Measurements from ENCODE around the gene TICRR.

TICRR gene

GRCh38 chr15:89669309-89669865 lies 94.1 kb downstream of the TICRR start:
- no peak overlapping the region for H3K4me3 ChIP-seq (ENCODE audit: low read length)
- peaks cover 13% of the 10 kb centered on the region for H3K4me1 ChIP-seq (ENCODE audit: insufficient read depth, low read length)
- H3K36me3 ChIP-seq (ENCODE audit: insufficient read depth, low read length) = no peaks in the 10 kb centered on the region
- H2AFZ ChIP-seq (ENCODE audit: low read depth, low read length) = no peak overlapping the region
- no peaks in the 10 kb centered on the region for H3K9me3 ChIP-seq (ENCODE audit: low read length)
- peaks cover 47% of the 10 kb centered on the region for H3K27me3 ChIP-seq (ENCODE audit: insufficient read depth, low read length)

DNA sequence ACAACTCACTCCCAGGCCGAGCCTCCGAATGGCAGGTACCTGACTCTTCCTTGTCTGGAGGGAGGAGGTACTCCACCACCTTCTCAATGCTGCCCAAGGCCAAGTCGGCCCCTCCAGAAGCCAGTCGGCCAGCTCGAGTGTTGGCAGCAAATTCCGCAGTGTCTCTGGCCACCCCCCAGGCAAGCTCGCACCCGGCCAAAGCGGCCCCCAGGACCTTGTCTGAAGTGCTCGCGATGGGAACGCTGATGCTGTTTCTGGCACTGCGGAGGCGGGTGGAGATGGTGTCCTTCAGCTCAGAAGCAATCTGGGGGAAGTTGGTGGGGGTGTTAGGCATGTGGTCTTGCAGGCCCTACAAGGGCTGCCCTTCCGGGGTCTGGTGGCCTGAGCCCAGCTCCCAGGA lies 94.7 kb downstream of the TICRR start:
- H3K36me3 ChIP-seq (ENCODE audit: insufficient read depth, low read length) = no peaks in the 10 kb centered on the region
- no peak overlapping the region for H3K4me3 ChIP-seq (ENCODE audit: low read length)
- H3K27me3 ChIP-seq (ENCODE audit: insufficient read depth, low read length) = peaks cover 47% of the 10 kb centered on the region
- no peaks in the 10 kb centered on the region for H3K9me3 ChIP-seq (ENCODE audit: low read length)
- H2AFZ ChIP-seq (ENCODE audit: low read depth, low read length) = no peak overlapping the region
- H3K4me1 ChIP-seq (ENCODE audit: insufficient read depth, low read length) = peaks cover 7% of the 10 kb centered on the region

GRCh38 chr15:89670971-89671560 lies 95.8 kb downstream of the TICRR start:
- Histone ChIP-seq H3K36me3 (ENCODE audit: insufficient read depth, low read length) (no peaks in the 10 kb centered on the region), H2AFZ (ENCODE audit: low read depth, low read length) (no peak overlapping the region), H3K27me3 (ENCODE audit: insufficient read depth, low read length) (peaks cover 47% of the 10 kb centered on the region), H3K4me1 (ENCODE audit: insufficient read depth, low read length) (peaks cover under 1% of the 10 kb centered on the region), H3K4me3 (ENCODE audit: low read length) (no peak overlapping the region), H3K9me3 (ENCODE audit: low read length) (no peaks in the 10 kb centered on the region)

- Histone ChIP-seq H3K9me3 (ENCODE audit: low read length) (no peaks in the 10 kb centered on the region), H3K4me3 (ENCODE audit: low read length) (no peak overlapping the region), H2AFZ (ENCODE audit: low read depth, low read length) (no peak overlapping the region), H3K4me1 (ENCODE audit: insufficient read depth, low read length) (no peaks in the 10 kb centered on the region), H3K27me3 (ENCODE audit: insufficient read depth, low read length) (peaks cover 45% of the 10 kb centered on the region), H3K36me3 (ENCODE audit: insufficient read depth, low read length) (no peaks in the 10 kb centered on the region)
Observed at GRCh38 chr15:89671687-89672086, 96.4 kb downstream of the TICRR start.

GRCh38 chr15:89672221-89673164 lies 97.2 kb downstream of the TICRR start:
- Histone ChIP-seq H3K4me3 (ENCODE audit: low read length) (no peak overlapping the region), H3K27me3 (ENCODE audit: insufficient read depth, low read length) (peaks cover 39% of the 10 kb centered on the region)

GRCh38 chr15:89673165-89673512 lies 97.9 kb downstream of the TICRR start:
- H3K4me1 ChIP-seq (ENCODE audit: insufficient read depth, low read length) = no peaks in the 10 kb centered on the region
- H3K27me3 ChIP-seq (ENCODE audit: insufficient read depth, low read length) = peaks cover 39% of the 10 kb centered on the region
- no peak overlapping the region for H3K4me3 ChIP-seq (ENCODE audit: low read length)
- no peak overlapping the region for H2AFZ ChIP-seq (ENCODE audit: low read depth, low read length)
- H3K36me3 ChIP-seq (ENCODE audit: insufficient read depth, low read length) = no peaks in the 10 kb centered on the region
- H3K9me3 ChIP-seq (ENCODE audit: low read length) = no peaks in the 10 kb centered on the region

More at GRCh38 chr15:89672221-89673164, 97.2 kb downstream of the TICRR start:
- Histone ChIP-seq H3K36me3 (ENCODE audit: insufficient read depth, low read length) (no peaks in the 10 kb centered on the region), H3K4me1 (ENCODE audit: insufficient read depth, low read length) (no peaks in the 10 kb centered on the region), H3K9me3 (ENCODE audit: low read length) (no peaks in the 10 kb centered on the region), H2AFZ (ENCODE audit: low read depth, low read length) (no peak overlapping the region)

- Histone ChIP-seq H3K36me3 (ENCODE audit: insufficient read depth, low read length) (no peaks in the 10 kb centered on the region), H3K4me3 (ENCODE audit: low read length) (no peak overlapping the region), H3K4me1 (ENCODE audit: insufficient read depth, low read length) (peaks cover 8% of the 10 kb centered on the region), H2AFZ (ENCODE audit: low read depth, low read length) (no peak overlapping the region), H3K9me3 (ENCODE audit: low read length) (no peaks in the 10 kb centered on the region), H3K27me3 (ENCODE audit: insufficient read depth, low read length) (peaks cover 33% of the 10 kb centered on the region)
Observed at GRCh38 chr15:89674526-89674925, 99.3 kb downstream of the TICRR start.

- Histone ChIP-seq H3K36me3 (ENCODE audit: insufficient read depth, low read length) (no peaks in the 10 kb centered on the region), H3K27me3 (ENCODE audit: insufficient read depth, low read length) (peaks cover 23% of the 10 kb centered on the region), H3K4me3 (ENCODE audit: low read length) (no peak overlapping the region), H3K9me3 (ENCODE audit: low read length) (no peaks in the 10 kb centered on the region), H2AFZ (ENCODE audit: low read depth, low read length) (no peak overlapping the region), H3K4me1 (ENCODE audit: insufficient read depth, low read length) (peaks cover 9% of the 10 kb centered on the region)
Observed at GRCh38 chr15:89675606-89676005, 100.3 kb downstream of the TICRR start.

DNA sequence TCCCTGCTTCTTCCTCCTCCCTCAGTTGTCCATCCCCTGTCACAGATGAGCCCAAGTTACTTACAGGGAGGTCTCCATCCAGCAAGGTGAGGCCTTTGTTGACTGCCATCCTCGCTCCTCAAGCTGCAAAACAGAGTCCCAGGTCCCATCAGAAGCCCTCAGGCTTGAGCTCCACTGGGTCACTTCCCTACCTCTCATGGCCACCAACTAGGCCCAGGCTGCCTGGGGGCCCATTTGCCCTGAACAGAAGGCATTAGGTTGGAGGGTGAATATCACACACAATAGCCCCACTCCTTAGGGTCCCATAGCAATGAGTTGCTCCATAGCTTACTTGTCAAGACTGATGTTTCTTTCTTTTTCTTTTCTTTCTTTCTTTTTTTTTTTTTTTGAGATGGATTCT lies 102.1 kb downstream of the TICRR start:
- Histone ChIP-seq H3K4me3 (ENCODE audit: low read length) (no peak overlapping the region), H3K27me3 (ENCODE audit: insufficient read depth, low read length) (peaks cover 5% of the 10 kb centered on the region), H3K4me1 (ENCODE audit: insufficient read depth, low read length) (peaks cover 9% of the 10 kb centered on the region), H2AFZ (ENCODE audit: low read depth, low read length) (no peak overlapping the region), H3K36me3 (ENCODE audit: insufficient read depth, low read length) (no peaks in the 10 kb centered on the region), H3K9me3 (ENCODE audit: low read length) (no peaks in the 10 kb centered on the region)
